Measurements from ENCODE around the gene PKP1. TPM values are rescaled to one million over a fixed set of nuclear protein-coding genes. Genes with fewer than 3 reads are reported as not detected.

The PKP1 gene
- total and polyA plus RNA-seq, 4 experiments from 2014 or later, result not detected

DNA sequence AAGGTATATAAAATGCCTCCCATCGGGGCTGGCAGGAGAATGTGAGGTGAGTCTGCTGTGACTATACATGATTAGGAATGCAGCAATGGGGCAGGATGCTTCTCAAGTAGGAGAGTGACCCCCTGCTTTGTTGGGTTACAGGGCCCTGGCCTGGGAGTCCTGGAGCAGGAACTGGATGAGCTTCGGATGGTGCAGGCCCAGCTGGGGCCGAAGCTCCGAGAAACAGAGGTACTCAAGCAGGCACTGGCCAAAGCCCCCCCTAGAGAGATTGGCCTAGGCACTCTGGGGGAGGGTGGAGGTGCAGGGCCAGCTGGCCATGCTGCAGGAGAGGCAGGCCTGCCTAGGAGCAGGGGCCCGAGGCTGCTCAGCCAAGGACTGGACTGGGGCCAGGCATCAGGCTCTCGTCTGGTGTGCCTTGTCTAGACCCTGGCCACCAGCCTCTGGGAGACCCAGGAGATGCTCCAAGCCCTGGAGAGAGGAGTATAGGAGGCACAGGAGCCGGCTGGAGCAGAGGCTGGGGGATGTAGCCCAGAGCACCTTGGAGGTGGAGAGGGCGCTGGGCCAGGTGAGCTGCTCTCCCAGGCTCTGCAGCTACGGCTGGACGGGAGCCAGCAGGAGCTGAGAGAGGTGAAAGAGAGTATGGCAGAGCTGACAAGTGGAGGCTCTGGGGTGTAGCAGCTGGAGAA lies 32.8 kb upstream of the PKP1 start:
- peak overlapping the region in 1 of 7 donors; percentile 31 for H3K27ac Mint-ChIP-seq
- Histone ChIP-seq H3K36me3 (ENCODE audit: insufficient read depth, low read length) (no peaks in the 10 kb centered on the region), H3K4me3 (ENCODE audit: low read length in 2 of 2) (no peak overlapping the region), H3K9me3 (ENCODE audit: control insufficient read depth in 1 of 2, low read length in 2 of 2) (no peaks in the 10 kb centered on the region), H3K4me1 (ENCODE audit: insufficient read depth, low read length) (no peaks in the 10 kb centered on the region), H3K27ac (ENCODE audit: low read depth, low read length) (no peak overlapping the region), H3K27me3 (ENCODE audit: insufficient read depth, low read length) (no peaks in the 10 kb centered on the region)
- H3K4me1 Mint-ChIP-seq, result no peaks in the 10 kb centered on the region
- no peaks in the 10 kb centered on the region for H3K9me3 Mint-ChIP-seq
- H3K4me3 Mint-ChIP-seq, result no peak overlapping the region
- H3K36me3 Mint-ChIP-seq, result no peaks in the 10 kb centered on the region
- ChIA-PET CTCF (ENCODE audit: partially characterized antibody) (no interaction called here), POLR2A (ENCODE audit: partially characterized antibody) (no interaction called here)
- DNase-seq, result no peak
- H3K27me3 Mint-ChIP-seq, result peaks cover 6 to 10% of the 10 kb centered on the region in 2 donors
- intact Hi-C loops (cut with micrococcal nuclease), result no loop called here

DNA sequence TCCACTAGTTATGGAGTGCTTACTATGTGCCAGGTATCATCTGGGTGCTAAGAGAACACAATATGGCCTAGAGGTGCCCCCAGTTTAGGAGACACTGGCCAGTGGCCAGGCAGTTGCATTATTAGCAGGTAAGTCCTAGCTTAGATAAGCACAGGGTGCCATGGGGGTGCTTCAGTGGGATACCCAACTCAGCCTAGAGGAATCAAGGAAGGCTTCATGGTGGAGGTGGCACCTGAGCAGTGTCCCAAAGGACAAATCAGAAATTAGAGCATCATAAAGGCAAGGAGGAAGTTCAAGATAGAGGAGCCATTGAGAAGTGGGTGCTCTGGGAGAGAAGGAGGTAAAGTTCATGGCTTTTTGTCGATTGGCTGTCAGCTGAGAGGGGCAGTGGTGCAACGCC lies 31.9 kb upstream of the PKP1 start:
- ChIA-PET CTCF (ENCODE audit: partially characterized antibody) (interaction anchor here (0.6 kb wide), 1 partner anchor 616 kb away, joined by 3 read pairs; no protein-coding TSS in a partner anchor), POLR2A (ENCODE audit: partially characterized antibody) (no interaction called here)
- no peaks in the 10 kb centered on the region for H3K36me3 ChIP-seq (ENCODE audit: insufficient read depth, low read length)
- H3K27ac ChIP-seq (ENCODE audit: low read depth, low read length), result no peak overlapping the region
- no peaks in the 10 kb centered on the region for H3K9me3 Mint-ChIP-seq
- no peaks in the 10 kb centered on the region for H3K36me3 Mint-ChIP-seq
- H3K4me1 ChIP-seq (ENCODE audit: insufficient read depth, low read length), result no peaks in the 10 kb centered on the region
- H3K27me3 Mint-ChIP-seq, result peaks cover 6 to 9% of the 10 kb centered on the region in 2 donors
- H3K27ac Mint-ChIP-seq, result no peak overlapping the region
- H3K4me3 Mint-ChIP-seq, result peak overlapping the region in 1 of 8 donors; percentile 32
- intact Hi-C loops (cut with micrococcal nuclease), result no loop called here
- no peaks in the 10 kb centered on the region for H3K27me3 ChIP-seq (ENCODE audit: insufficient read depth, low read length)
- no peaks in the 10 kb centered on the region for H3K4me1 Mint-ChIP-seq
- H3K4me3 ChIP-seq (ENCODE audit: low read length in 2 of 2), result no peak overlapping the region
- no peaks in the 10 kb centered on the region for H3K9me3 ChIP-seq (ENCODE audit: control insufficient read depth in 1 of 2, low read length in 2 of 2)
- no peak for DNase-seq

DNA sequence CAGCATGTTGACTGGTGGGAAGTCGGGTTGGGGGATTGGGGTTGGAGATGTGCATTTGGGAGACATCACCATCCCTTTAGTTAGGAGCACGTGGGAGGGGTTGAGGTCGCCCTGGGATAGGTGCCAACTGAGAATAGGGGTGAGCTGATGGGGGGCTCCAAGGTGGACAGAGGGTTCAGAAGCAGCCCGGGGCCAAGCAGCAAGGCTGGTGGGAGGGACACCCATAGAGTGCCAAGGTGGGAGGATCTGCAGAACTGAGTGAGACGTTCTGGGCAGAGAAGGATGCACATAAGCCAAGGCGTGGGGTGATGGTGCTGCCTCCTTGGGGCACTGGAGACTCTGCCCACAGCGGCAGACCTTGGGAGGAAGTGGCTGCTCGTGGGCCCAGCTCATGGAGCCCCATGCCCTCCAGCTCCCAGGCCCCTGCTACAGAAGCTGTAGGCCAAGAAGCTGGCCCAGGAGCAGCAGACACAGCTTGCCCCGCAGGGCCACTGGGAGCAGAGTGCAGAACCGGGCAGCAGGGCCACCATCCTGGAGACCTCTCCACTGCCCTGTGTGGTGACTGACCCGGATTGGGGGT lies 31.4 kb upstream of the PKP1 start:
- H3K27ac ChIP-seq (ENCODE audit: low read depth, low read length), result no peak overlapping the region
- no peaks in the 10 kb centered on the region for H3K36me3 Mint-ChIP-seq
- H3K4me1 ChIP-seq (ENCODE audit: insufficient read depth, low read length), result no peaks in the 10 kb centered on the region
- POLR2A ChIA-PET (ENCODE audit: partially characterized antibody), result no interaction called here
- H3K4me1 Mint-ChIP-seq, result no peaks in the 10 kb centered on the region
- CTCF ChIA-PET (ENCODE audit: partially characterized antibody), result interaction anchor here (0.6 kb wide), 1 partner anchor 616 kb away, joined by 3 read pairs; no protein-coding TSS in a partner anchor
- no peaks in the 10 kb centered on the region for H3K9me3 Mint-ChIP-seq
- DNase-seq, result no peak
- H3K4me3 Mint-ChIP-seq, result no peak overlapping the region
- H3K27me3 Mint-ChIP-seq, result peaks cover 6 to 8% of the 10 kb centered on the region in 2 donors
- H3K27ac Mint-ChIP-seq, result no peak overlapping the region
- H3K36me3 ChIP-seq (ENCODE audit: insufficient read depth, low read length), result no peaks in the 10 kb centered on the region
- no peak overlapping the region for H3K4me3 ChIP-seq (ENCODE audit: low read length in 2 of 2)
- no peaks in the 10 kb centered on the region for H3K9me3 ChIP-seq (ENCODE audit: control insufficient read depth in 1 of 2, low read length in 2 of 2)
- intact Hi-C loops (cut with micrococcal nuclease), result no loop called here
- no peaks in the 10 kb centered on the region for H3K27me3 ChIP-seq (ENCODE audit: insufficient read depth, low read length)

DNA sequence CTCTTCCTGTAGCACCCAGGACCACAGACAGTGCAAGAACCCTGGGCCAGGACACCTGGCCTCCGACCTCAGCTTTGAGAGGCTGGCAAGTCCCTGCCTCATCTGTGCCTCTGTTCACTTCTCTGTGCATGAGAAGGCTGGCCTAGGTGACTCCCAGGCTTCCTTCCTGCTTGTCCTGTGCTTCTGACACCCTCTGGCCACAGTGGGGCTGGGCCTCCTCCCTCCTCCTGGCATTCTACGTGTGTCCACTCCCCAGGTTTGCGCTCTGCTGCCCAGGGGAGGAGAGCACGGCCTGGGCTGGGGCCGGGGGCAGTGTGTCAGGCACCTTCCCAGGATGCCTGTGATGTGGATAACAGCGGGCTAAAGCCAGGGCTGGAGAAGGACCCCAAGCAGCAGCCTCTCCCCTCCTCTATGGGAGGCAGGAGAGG lies 30.3 kb upstream of the PKP1 start:
- H3K36me3 Mint-ChIP-seq, result no peaks in the 10 kb centered on the region
- DNase-seq, result no peak
- peaks cover 6 to 8% of the 10 kb centered on the region in 2 donors for H3K27me3 Mint-ChIP-seq
- Histone ChIP-seq H3K4me3 (ENCODE audit: low read length in 2 of 2) (no peak overlapping the region), H3K36me3 (ENCODE audit: insufficient read depth, low read length) (no peaks in the 10 kb centered on the region), H3K4me1 (ENCODE audit: insufficient read depth, low read length) (no peaks in the 10 kb centered on the region), H3K27me3 (ENCODE audit: insufficient read depth, low read length) (no peaks in the 10 kb centered on the region), H3K9me3 (ENCODE audit: control insufficient read depth in 1 of 2, low read length in 2 of 2) (no peaks in the 10 kb centered on the region), H3K27ac (ENCODE audit: low read depth, low read length) (no peak overlapping the region)
- no peaks in the 10 kb centered on the region for H3K4me1 Mint-ChIP-seq
- H3K27ac Mint-ChIP-seq, result no peak overlapping the region
- H3K4me3 Mint-ChIP-seq, result no peak overlapping the region
- CTCF ChIA-PET (ENCODE audit: partially characterized antibody), result no interaction called here
- POLR2A ChIA-PET (ENCODE audit: partially characterized antibody), result no interaction called here
- no peaks in the 10 kb centered on the region for H3K9me3 Mint-ChIP-seq
- intact Hi-C loops (cut with micrococcal nuclease), result no loop called here

DNA sequence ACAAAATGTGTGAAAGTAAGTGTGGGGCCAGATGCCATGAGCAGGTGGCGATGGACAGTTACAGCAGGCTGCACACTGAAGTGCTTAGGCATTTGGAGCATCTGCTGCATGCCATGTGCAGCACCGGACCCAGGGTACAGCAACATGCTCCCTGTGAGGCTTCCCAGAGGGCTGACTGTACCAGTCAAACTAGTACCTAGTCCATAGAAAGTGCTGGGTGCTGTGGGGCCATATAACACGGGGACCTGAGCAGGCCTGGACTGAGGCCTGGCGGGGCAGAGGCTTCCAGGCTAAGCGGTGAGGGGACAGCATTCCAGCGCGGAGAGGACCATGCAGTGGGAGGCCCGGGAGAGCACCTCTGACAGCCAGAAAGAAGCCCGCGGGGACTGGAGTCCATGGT lies 29.9 kb upstream of the PKP1 start:
- H3K36me3 Mint-ChIP-seq, result no peaks in the 10 kb centered on the region
- ChIA-PET POLR2A (ENCODE audit: partially characterized antibody) (no interaction called here), CTCF (ENCODE audit: partially characterized antibody) (interaction anchor here (1.6 kb wide), 1 partner anchor 8 kb away, joined by 6 read pairs; no protein-coding TSS in a partner anchor)
- peaks cover 6 to 8% of the 10 kb centered on the region in 2 donors for H3K27me3 Mint-ChIP-seq
- H3K9me3 ChIP-seq (ENCODE audit: control insufficient read depth in 1 of 2, low read length in 2 of 2), result no peaks in the 10 kb centered on the region
- H3K27ac Mint-ChIP-seq, result no peak overlapping the region
- no peaks in the 10 kb centered on the region for H3K4me1 ChIP-seq (ENCODE audit: insufficient read depth, low read length)
- no peaks in the 10 kb centered on the region for H3K27me3 ChIP-seq (ENCODE audit: insufficient read depth, low read length)
- no peak overlapping the region for H3K4me3 Mint-ChIP-seq
- no peaks in the 10 kb centered on the region for H3K36me3 ChIP-seq (ENCODE audit: insufficient read depth, low read length)
- H3K9me3 Mint-ChIP-seq, result no peaks in the 10 kb centered on the region
- no peak overlapping the region for H3K27ac ChIP-seq (ENCODE audit: low read depth, low read length)
- H3K4me3 ChIP-seq (ENCODE audit: low read length in 2 of 2), result no peak overlapping the region
- intact Hi-C loops (cut with micrococcal nuclease), result no loop called here
- DNase-seq, result no peak
- no peaks in the 10 kb centered on the region for H3K4me1 Mint-ChIP-seq

DNA sequence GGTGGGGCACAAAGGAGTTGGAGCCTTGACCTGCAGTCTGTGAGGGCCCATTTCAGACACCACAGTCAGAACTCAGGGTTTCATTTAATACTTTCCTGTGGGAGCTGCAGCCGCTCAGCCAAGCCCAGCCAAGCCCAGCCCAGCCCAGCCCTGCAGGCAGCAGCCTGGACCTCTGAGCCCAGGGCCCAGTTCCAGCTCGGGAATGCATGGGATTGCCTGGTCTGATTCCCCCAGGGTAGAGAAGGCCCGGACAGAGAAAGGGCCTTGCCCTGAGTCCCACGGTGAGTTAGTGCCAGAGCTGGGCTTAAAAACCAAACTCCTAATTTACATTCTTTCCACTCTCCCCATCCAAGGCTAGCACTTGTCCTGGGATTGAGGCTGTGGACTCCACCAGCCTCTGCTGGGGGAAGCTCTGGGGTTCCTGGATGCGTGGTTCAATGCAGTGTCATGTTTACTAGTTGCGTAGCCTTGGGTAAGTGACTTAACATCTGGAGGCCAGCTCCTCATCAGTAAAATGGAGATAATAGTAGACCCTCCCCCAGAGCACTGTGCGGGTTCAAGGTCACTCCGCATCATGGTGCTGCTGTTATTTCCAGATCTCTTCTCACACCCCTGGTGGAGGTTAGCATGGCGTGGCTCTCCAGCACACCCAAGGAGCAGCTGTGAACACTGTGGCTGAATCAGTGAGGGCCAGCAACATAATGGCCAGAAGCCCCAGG lies 29.2 kb upstream of the PKP1 start:
- no peaks in the 10 kb centered on the region for H3K27me3 ChIP-seq (ENCODE audit: insufficient read depth, low read length)
- Mint-ChIP-seq H3K9me3 (no peaks in the 10 kb centered on the region), H3K27ac (no peak overlapping the region), H3K4me3 (no peak overlapping the region), H3K36me3 (no peaks in the 10 kb centered on the region), H3K27me3 (peaks cover 6 to 8% of the 10 kb centered on the region in 2 donors), H3K4me1 (no peaks in the 10 kb centered on the region)
- intact Hi-C loops (cut with micrococcal nuclease), result no loop called here
- H3K4me3 ChIP-seq (ENCODE audit: low read length in 2 of 2), result no peak overlapping the region
- no peaks in the 10 kb centered on the region for H3K9me3 ChIP-seq (ENCODE audit: control insufficient read depth in 1 of 2, low read length in 2 of 2)
- H3K27ac ChIP-seq (ENCODE audit: low read depth, low read length), result no peak overlapping the region
- no peak for DNase-seq
- no peaks in the 10 kb centered on the region for H3K36me3 ChIP-seq (ENCODE audit: insufficient read depth, low read length)
- H3K4me1 ChIP-seq (ENCODE audit: insufficient read depth, low read length), result no peaks in the 10 kb centered on the region
- CTCF ChIA-PET (ENCODE audit: partially characterized antibody), result interaction anchor here (0.6 to 1.6 kb wide), 7 partner anchors 8 to 539 kb away, joined by 3 to 7 read pairs (median 3); no protein-coding TSS in a partner anchor
- POLR2A ChIA-PET (ENCODE audit: partially characterized antibody), result no interaction called here

Data from CD4-positive, alpha-beta memory T cell (primary cell).